ENCODE results near the gene NUP153.
"Not testable (repeated sequence)": the region's sequence is repeated elsewhere in the genome, so short reads cannot be mapped to it uniquely, and the experiment has no call there.

NUP153 gene

GRCh38 chr6:17600527-17601385 lies 106.0 kb downstream of the NUP153 start:
- no peak for DNase-seq

GRCh38 chr6:17599877-17600526 lies 106.7 kb downstream of the NUP153 start, which contains the start of gene FAM8A1:
TSS of gene FAM8A1 (plus strand) at chr6:17600302. CDS start at chr6:17600410, 108 bp downstream.
- DNase-seq = peak; percentile 88

- no peak for DNase-seq
Observed at GRCh38 chr6:17596085-17596484, 110.6 kb downstream of the NUP153 start.

DNA sequence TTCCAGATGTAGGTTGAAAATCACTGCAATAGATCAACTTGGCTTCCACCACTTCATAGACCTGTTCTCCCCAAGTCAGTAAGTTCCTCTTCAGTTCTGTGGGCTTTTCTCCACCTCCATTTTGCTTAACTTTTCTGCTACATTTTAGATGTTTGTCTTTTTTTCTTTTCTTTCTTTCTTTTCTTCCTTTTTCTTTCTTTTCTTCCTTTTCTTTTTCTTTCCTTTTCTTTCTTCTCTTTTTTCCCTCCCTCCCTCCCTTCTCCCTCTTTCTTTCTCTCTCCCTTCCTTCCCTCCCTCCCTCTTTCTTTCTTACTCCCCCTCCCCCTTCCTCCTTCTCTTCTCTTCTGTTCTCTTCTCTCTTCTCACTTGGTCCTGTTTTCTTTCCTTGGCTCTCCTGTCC lies 113.5 kb downstream of the NUP153 start:
- no peak for DNase-seq

- DNase-seq = no peak
Observed at GRCh38 chr6:17591287-17591686, 115.4 kb downstream of the NUP153 start.

DNA sequence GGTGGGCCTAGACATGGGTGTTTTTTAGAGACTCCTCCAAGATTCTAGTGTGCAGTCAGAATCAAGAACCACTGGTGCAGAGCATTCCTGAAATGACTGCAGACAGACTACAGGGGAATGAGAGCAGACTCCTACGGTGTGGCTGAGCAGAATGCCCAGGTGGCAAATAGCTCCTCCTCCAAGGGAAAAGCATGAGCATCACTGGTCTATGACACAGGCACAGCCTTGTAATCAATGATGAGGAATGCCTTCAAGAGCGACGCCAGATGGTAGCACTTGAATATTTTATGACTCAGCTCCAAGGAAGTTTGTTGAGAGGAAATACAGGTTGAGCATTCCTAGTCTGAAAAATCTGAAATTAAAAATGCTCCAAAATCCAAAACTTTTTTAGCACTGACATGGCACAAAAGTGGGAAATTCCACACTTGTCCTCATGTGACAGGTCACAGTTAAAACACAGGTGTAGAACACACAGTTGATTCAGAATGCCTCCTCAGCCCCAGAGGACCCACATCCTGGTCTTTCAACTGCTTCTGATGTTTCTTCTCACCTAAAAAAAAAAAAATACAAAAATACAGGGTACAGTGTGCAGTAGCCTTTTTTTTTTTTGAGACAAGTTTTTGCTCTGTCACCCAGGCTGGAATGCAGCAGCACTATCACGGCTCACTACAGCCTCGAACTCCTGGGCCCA lies 117.2 kb downstream of the NUP153 start:
- no peak for DNase-seq

GRCh38 chr6:17588011-17588410 lies 118.7 kb downstream of the NUP153 start:
- DNase-seq = no peak

GRCh38 chr6:17586623-17587022 lies 120.1 kb downstream of the NUP153 start:
- not testable (repeated sequence) for DNase-seq

GRCh38 chr6:17585766-17586490 lies 120.8 kb downstream of the NUP153 start:
- peak; percentile 73 for DNase-seq

DNA sequence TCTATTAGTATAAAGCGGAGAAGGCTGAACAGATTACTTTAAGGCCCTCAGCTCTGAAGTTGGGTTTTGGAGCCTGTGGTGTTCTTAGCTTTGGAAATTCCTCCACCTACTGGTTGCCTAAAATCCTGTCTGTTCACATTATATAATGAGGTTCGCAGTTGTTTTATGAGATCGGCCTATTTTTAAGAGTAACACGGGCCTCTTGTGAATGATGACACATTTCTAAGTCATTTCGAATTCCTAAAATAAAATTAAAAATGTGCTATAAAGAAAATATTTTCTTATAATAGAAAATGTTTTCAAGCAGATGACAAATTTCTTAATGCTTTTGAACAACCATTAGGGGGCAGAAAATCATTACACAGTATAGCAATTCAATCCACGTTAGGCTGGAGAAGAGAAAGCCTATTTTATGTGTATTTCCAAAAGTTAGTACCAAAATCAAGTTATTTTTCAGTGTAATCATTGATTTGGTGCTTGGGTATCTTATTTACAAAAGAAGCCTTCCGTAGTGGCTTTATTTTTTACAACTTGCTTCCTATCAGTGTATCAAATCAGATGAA lies 122.4 kb downstream of the NUP153 start:
- DNase-seq = peak; percentile 86

GRCh38 chr6:17583811-17584210 lies 122.9 kb downstream of the NUP153 start:
- DNase-seq = peak; percentile 80

DNA sequence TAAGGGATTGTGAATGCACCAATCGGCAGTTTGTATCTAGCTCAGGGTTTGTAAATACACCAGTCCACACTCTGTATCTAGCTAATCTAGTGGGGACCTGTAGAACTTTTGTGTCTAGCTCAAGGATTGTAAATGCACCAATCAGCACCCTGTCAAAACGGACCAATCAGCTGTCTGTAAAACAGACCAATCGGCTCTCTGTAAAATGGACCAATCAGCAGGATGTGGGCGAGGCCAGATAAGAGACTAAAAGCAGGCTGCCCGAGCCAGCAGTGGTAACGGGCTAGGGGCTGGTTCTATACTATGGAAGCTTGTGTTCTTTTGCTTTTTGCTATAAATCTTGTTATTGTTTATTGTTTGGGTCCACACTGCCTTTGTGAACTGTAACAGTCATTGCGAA lies 125.4 kb downstream of the NUP153 start:
- not testable (repeated sequence) for DNase-seq

GRCh38 chr6:17580518-17581048 lies 126.1 kb downstream of the NUP153 start:
- DNase-seq = peak; percentile 19

DNA sequence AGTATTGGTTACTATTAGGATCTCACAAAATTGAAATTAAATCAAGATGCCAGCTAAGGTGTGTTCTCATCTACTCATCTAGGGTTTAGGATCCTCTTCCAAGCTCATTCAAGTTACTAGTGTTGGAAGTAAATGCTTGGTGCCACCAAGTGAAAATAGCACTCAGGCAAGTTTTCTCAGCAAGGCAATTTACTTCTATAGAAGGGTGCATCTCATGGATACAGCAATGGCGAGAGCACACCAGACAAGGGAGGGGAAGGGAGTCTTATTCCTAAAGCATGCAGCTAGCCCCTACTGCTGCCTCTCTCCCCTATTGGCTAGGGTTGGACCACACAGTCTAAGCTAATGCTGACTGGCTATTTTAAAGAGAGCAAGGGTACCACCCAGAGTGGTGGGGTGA lies 129.7 kb downstream of the NUP153 start:
- DNase-seq = no peak

- DNase-seq = no peak
Observed at GRCh38 chr6:17574866-17575560, 131.7 kb downstream of the NUP153 start.

- DNase-seq = no peak
Observed at GRCh38 chr6:17565399-17565798, 141.3 kb downstream of the NUP153 start.

Measured in NCI-H2029 treated with DMSO at 0.1 percent for 48 hours (cell line).